AG04450 (cell line): ENCODE measurements around the gene NDUFC2. TPM values are rescaled to one million over a fixed set of nuclear protein-coding genes. Genes with fewer than 3 reads are reported as not detected.

Source experiments
- CTCF ChIA-PET: fragments of 300-600, 350-600 bp; formaldehyde crosslinking; extraction: SDS; loops from one replicate; lab custom pipeline; 2022; ENCODE audit warnings: antibody characterized with exemption, inconsistent platforms; lab: Charles Lee
- POLR2A ChIA-PET: fragments of 350-600 bp; formaldehyde crosslinking; extraction: SDS; loops from one replicate; lab custom pipeline; 2021; ENCODE audit warnings: antibody characterized with exemption, inconsistent platforms; lab: Yijun Ruan, JAX
- DNase-seq: peaks from one replicate; pipeline ENCODE4 v3.0.0-alpha.2; 2011; ENCODE audit warnings: low read depth, low spot score
- H3K27ac ChIP-seq: one replicate; pipeline ENCODE4 v1.5.1; 2012; ENCODE audit warnings: low read depth, low read length, control low read depth
- H3K27me3 ChIP-seq: one replicate; pipeline ENCODE4 v1.6.0; 2012; ENCODE audit warnings: low read length; ENCODE audit not compliant: control insufficient read depth, insufficient read depth
- H3K4me3 ChIP-seq: 2 replicates; pipeline ENCODE4 v1.5.1; 2011; ENCODE audit warnings: mild to moderate bottlenecking, low read depth, low read length, control low read depth
- H3K9me3 ChIP-seq: 2 replicates; pipeline ENCODE4 v1.5.1; 2012; ENCODE audit warnings: low read length; ENCODE audit not compliant: control insufficient read depth, insufficient read depth
- CTCF ChIP-seq: IDR thresholded peaks from 2 replicates; pipeline ENCODE4 v1.5.1; 2011; ENCODE audit warnings: low read depth, low read length, control low read depth, inconsistent platforms
- polyA plus RNA-seq: library from polyadenylated mRNA; depleted of rRNA; stranded (reverse); fragments of >200 nt; gene quantifications from 2 replicates; pipeline ENCODE4 v1.2.3, GENCODE V29; 2011

The NDUFC2 gene
- polyA plus RNA-seq, 1 experiment: 128 TPM

GRCh38 chr11:78076733-78077403 lies 2.8 kb downstream of the NDUFC2 start:
- Histone ChIP-seq H3K9me3 (peaks cover 4% of the 10 kb centered on the region; the same call in 1 of the 2 replicates), H3K27me3 (no peaks in the 10 kb centered on the region), H3K27ac (no peak overlapping the region), H3K4me3 (no peak overlapping the region)
- ChIA-PET CTCF (interaction anchor here (1.6 kb wide), 1 partner anchor 487 kb away, joined by 4 read pairs; no protein-coding TSS in a partner anchor), POLR2A (interaction anchor here (0.6 to 0.7 kb wide), 2 partner anchors 199 to 468 kb away, joined by 3 read pairs; no protein-coding TSS in a partner anchor)
- DNase-seq: no peak
- no peak for TF ChIP-seq CTCF

GRCh38 chr11:78074756-78075155 lies 4.9 kb downstream of the NDUFC2 start:
- Histone ChIP-seq H3K27me3 (no peaks in the 10 kb centered on the region), H3K4me3 (no peak overlapping the region), H3K9me3 (peaks cover 4% of the 10 kb centered on the region; the same call in 1 of the 2 replicates), H3K27ac (no peak overlapping the region)
- TF ChIP-seq CTCF: no peak
- CTCF ChIA-PET: no interaction called here
- no peak for DNase-seq
- POLR2A ChIA-PET: no interaction called here

GRCh38 chr11:78072455-78072854 lies 7.2 kb downstream of the NDUFC2 start:
- no peaks in the 10 kb centered on the region for H3K9me3 ChIP-seq
- no peak for DNase-seq
- POLR2A ChIA-PET: no interaction called here
- no peak overlapping the region for H3K27ac ChIP-seq
- H3K4me3 ChIP-seq: no peak overlapping the region
- CTCF ChIA-PET: no interaction called here
- no peak for TF ChIP-seq CTCF
- H3K27me3 ChIP-seq: no peaks in the 10 kb centered on the region

GRCh38 chr11:78071717-78072116 lies 7.9 kb downstream of the NDUFC2 start:
- CTCF ChIA-PET: no interaction called here
- DNase-seq: no peak

More at GRCh38 chr11:78071717-78072116, 7.9 kb downstream of the NDUFC2 start:
- no peak for TF ChIP-seq CTCF
- Histone ChIP-seq H3K27ac (no peak overlapping the region), H3K9me3 (no peaks in the 10 kb centered on the region), H3K4me3 (no peak overlapping the region), H3K27me3 (no peaks in the 10 kb centered on the region)
- POLR2A ChIA-PET: no interaction called here
